B cell (primary cell): ENCODE measurements around the gene ATP10A. TPM values are rescaled to one million over a fixed set of nuclear protein-coding genes. Genes with fewer than 3 reads are reported as not detected.

Experiments used
- ATAC-seq: fragments of 200-7000 bp; cut with Tn5 transposase; one replicate; pipeline ENCODE4 v1.10.0; 2021; ENCODE audit warnings: low read depth, mild to moderate bottlenecking, moderate number of reproducible peaks, moderate library complexity
- CTCF ChIA-PET: fragments of 350-600 bp; sonication (Branson Sonifier 250); formaldehyde crosslinking; loops from one replicate; lab custom pipeline; 2021; ENCODE audit warnings: antibody characterized with exemption, inconsistent platforms; lab: Charles Lee
- POLR2A ChIA-PET: fragments of 350-600 bp; sonication (Branson Sonifier 250); formaldehyde crosslinking; loops from one replicate; lab custom pipeline; 2021; ENCODE audit warnings: antibody characterized with exemption; lab: Charles Lee
- DNase-seq: peaks from one replicate; pipeline ENCODE4 v3.0.0; 2013
- H2AFZ ChIP-seq: 2 replicates; pipeline ENCODE4 v1.6.1; 2012; ENCODE audit warnings: mild to moderate bottlenecking, low read depth, low read length; ENCODE audit not compliant: insufficient read depth, poor library complexity, severe bottlenecking
- H3K27ac ChIP-seq, 2 donors: 1 replicate in 1 of 2; 2 replicates in 1 of 2; pipeline ENCODE4 v1.5.1; 2012 to 2013; ENCODE audit warnings: low read length in 2 of 2, mild to moderate bottlenecking in 2 of 2, moderate library complexity in 1 of 2
- H3K27me3 ChIP-seq, 4 experiments: fragments of 200-600 bp in 1 of 4; sonication (generic) in 1 of 4; replicated peaks in 1 of 4; 1 replicate in 2 of 4; 2 replicates in 2 of 4; pipeline versions ENCODE4 v1.6.1 to v1.7.0; 2013 to 2016; ENCODE audit warnings: low read length in 3 of 4, mild to moderate bottlenecking in 2 of 4, mixed read lengths in 1 of 4, moderate library complexity in 1 of 4; ENCODE audit not compliant: insufficient read depth in 4 of 4, control insufficient read depth in 3 of 4; ENCODE audit errors: control extremely low read depth in 1 of 4
- H3K36me3 ChIP-seq, 2 experiments: replicated peaks in 1 of 2; 1 replicate in 1 of 2; 2 replicates in 1 of 2; pipeline versions ENCODE4 v1.6.1 to v1.7.1; 2013; ENCODE audit warnings: low read length in 1 of 2; ENCODE audit not compliant: insufficient read depth in 2 of 2, control insufficient read depth in 1 of 2; ENCODE audit errors: control extremely low read depth in 1 of 2, extremely low read depth in 1 of 2
- H3K4me1 ChIP-seq, 2 donors: fragments of 200-600 bp in 1 of 2; sonication (generic) in 1 of 2; 1 replicate in 1 of 2; 2 replicates in 1 of 2; pipeline versions ENCODE4 v1.5.1 to v1.6.1; 2013 to 2017; ENCODE audit warnings: low read length in 2 of 2; ENCODE audit not compliant: control insufficient read depth in 2 of 2, insufficient read depth in 2 of 2
- H3K4me2 ChIP-seq: replicated peaks from 2 replicates; pipeline ENCODE3; 2012; ENCODE audit warnings: mild to moderate bottlenecking, low read depth, low read length; ENCODE audit not compliant: poor library complexity, severe bottlenecking
- H3K4me3 ChIP-seq, 5 experiments: fragments of 200-600 bp in 1 of 5; sonication (generic) in 1 of 5; 1 replicate in 3 of 5; 2 replicates in 2 of 5; pipeline versions ENCODE4 v1.5.1 to v1.7.0; 2011 to 2016; ENCODE audit warnings: low read length in 4 of 5, mild to moderate bottlenecking in 4 of 5, low read depth in 2 of 5, control low read depth in 1 of 5, moderate library complexity in 1 of 5; ENCODE audit not compliant: insufficient read depth in 1 of 5; ENCODE audit errors: control extremely low read depth in 1 of 5, extremely low read depth in 1 of 5
- H3K79me2 ChIP-seq: fragments of 200-600 bp; sonication (generic); one replicate; pipeline ENCODE4 v1.6.0; 2016; ENCODE audit warnings: low read length; ENCODE audit not compliant: control insufficient read depth, insufficient read depth
- H3K9ac ChIP-seq: fragments of 200-600 bp; sonication (generic); 2 replicates; pipeline ENCODE4 v1.6.1; 2017; ENCODE audit warnings: mild to moderate bottlenecking, low read length, moderate library complexity
- H3K9me3 ChIP-seq, 3 donors: one replicate each; pipeline versions ENCODE4 v1.6.1 to v1.7.1; 2013; ENCODE audit warnings: low read length in 2 of 3; ENCODE audit not compliant: control insufficient read depth in 2 of 3, insufficient read depth in 1 of 3; ENCODE audit errors: control extremely low read depth in 1 of 3
- H4K20me1 ChIP-seq: 2 replicates; pipeline ENCODE4 v1.6.0; 2012; ENCODE audit warnings: mild to moderate bottlenecking, low read length; ENCODE audit not compliant: insufficient read depth, control insufficient read depth, poor library complexity, severe bottlenecking
- H3K27ac Mint-ChIP-seq: one replicate; pipeline ENCODE4 v1.8.0; 2021; ENCODE audit warnings: mixed read lengths
- H3K27me3 Mint-ChIP-seq: one replicate; pipeline ENCODE4 v1.8.0; 2021; ENCODE audit warnings: mixed read lengths
- H3K4me1 Mint-ChIP-seq: one replicate; pipeline ENCODE4 v1.8.0; 2021; ENCODE audit warnings: mixed read lengths
- H3K4me3 Mint-ChIP-seq: one replicate; pipeline ENCODE4 v1.8.0; 2021; ENCODE audit warnings: mixed read lengths
- H3K9me3 Mint-ChIP-seq: one replicate; pipeline ENCODE4 v1.8.0; 2022; ENCODE audit warnings: mixed read lengths; ENCODE audit not compliant: insufficient read depth
- CTCF ChIP-seq: fragments of 200-600 bp; IDR thresholded peaks from one replicate; pipeline ENCODE4 v1.8.0; 2022; ENCODE audit warnings: antibody characterized with exemption, mild to moderate bottlenecking
- EZH2 ChIP-seq: IDR thresholded peaks from 2 replicates; pipeline ENCODE4 v1.6.1; 2012; ENCODE audit warnings: borderline replicate concordance, low read depth, mild to moderate bottlenecking, moderate library complexity, low read length; ENCODE audit not compliant: insufficient read depth, poor library complexity, severe bottlenecking
- WGBS: methylation state at CpG from one replicate; pipeline ENCODE4 v1.1.5; 2013; ENCODE audit warnings: missing lambda C conversion rate; ENCODE audit not compliant: insufficient coverage; 5-methylcytosine and 5-hydroxymethylcytosine counted together
- intact Hi-C: fragments of 100-400 bp; cut with micrococcal nuclease; formaldehyde crosslinking; loops from one replicate; pipeline ENCODE4 v1.10.0; 2022
- polyA plus RNA-seq: library from polyadenylated mRNA; depleted of rRNA; stranded (reverse); fragments of >200 nt; gene quantifications from 2 replicates; pipeline ENCODE4 v1.2.3, GENCODE V29; 2012
- total RNA-seq, 2 donors: library from RNA; stranded (reverse); fragments of 120-200 nt in 1 of 2; gene quantifications; 1 replicate in 1 of 2; 2 replicates in 1 of 2; pipeline versions ENCODE4 v1.2.3 to v1.2.4, GENCODE V29; 2013 to 2022

Gene ATP10A
- total and polyA plus RNA-seq, 2 donors (not counting 1 experiment from before 2014, with no cell fraction given) = 0.21 to 0.22 TPM

DNA sequence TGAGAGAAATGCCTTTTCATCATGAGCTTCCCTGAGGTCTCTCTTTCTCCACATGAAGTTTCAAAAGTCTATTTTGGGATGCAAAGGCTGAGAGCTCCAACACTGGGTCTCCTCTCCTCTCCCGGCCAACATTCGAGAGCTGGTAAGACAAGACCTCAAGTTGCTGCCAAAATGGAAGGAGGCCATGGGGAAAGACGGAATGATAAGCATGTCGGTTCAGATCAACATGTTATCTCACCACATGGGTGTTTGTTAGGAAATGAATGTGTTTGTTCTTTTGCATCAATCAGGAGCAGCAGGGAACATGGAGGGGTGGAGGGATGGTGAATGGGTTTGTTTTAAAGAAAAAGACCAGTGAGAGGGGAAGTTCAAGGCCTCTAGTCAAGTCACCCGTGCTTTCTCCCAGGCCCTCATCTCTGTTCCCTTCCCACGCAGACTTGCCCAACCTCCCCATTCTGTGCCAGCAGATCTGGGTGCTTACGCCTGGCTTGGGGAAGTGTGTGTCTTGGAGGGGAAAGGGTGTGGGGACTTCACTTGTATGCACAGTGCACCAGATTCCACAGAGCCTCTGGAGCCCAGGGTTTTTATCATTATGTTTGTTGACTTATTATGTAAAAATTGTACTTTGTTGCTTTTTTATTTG is 23.5 kb upstream of the ATP10A start:
- Histone ChIP-seq H3K9ac (no peak overlapping the region), H4K20me1 (no peaks in the 10 kb centered on the region), H3K79me2 (no peaks in the 10 kb centered on the region), H3K4me3 (no peak overlapping the region), H3K36me3 (no peaks in the 10 kb centered on the region), H3K4me1 (no peaks in the 10 kb centered on the region), H3K4me2 (no peak overlapping the region), H3K27me3 (peaks cover 0 to 4% (median 3%) of the 10 kb centered on the region in 4 experiments), H2AFZ (no peak overlapping the region), H3K9me3 (no peaks in the 10 kb centered on the region), H3K27ac (no peak overlapping the region)
- no peak overlapping the region for H3K27ac Mint-ChIP-seq
- H3K27me3 Mint-ChIP-seq = peaks cover 7% of the 10 kb centered on the region
- TF ChIP-seq EZH2 (no peak), CTCF (no peak)
- no peaks in the 10 kb centered on the region for H3K9me3 Mint-ChIP-seq
- DNase-seq = no peak
- no peaks in the 10 kb centered on the region for H3K4me1 Mint-ChIP-seq
- no peak overlapping the region for H3K4me3 Mint-ChIP-seq
- no peak for ATAC-seq
- intact Hi-C loops = no loop called here
- WGBS = 85% methylated on average over 2 of the region's 7 CpGs
- CTCF ChIA-PET = no interaction called here
- POLR2A ChIA-PET = no interaction called here

- no peak for TF ChIP-seq EZH2
- TF ChIP-seq CTCF = no peak
- no peak overlapping the region for H3K4me3 ChIP-seq
- WGBS = 58% methylated on average over 3 of the region's 5 CpGs
- DNase-seq (no peak), ATAC-seq (no peak)
- ChIA-PET CTCF (no interaction called here), POLR2A (no interaction called here)
- H3K27me3 Mint-ChIP-seq = no peaks in the 10 kb centered on the region
- intact Hi-C loops = no loop called here
- H3K27me3 ChIP-seq = peaks cover 0 to 4% (median 1%) of the 10 kb centered on the region in 4 experiments
- H3K9ac ChIP-seq = no peak overlapping the region
- no peaks in the 10 kb centered on the region for H3K4me1 ChIP-seq
- H4K20me1 ChIP-seq = no peaks in the 10 kb centered on the region
- H3K36me3 ChIP-seq = no peaks in the 10 kb centered on the region
- H3K79me2 ChIP-seq = no peaks in the 10 kb centered on the region
- no peak overlapping the region for H3K4me3 Mint-ChIP-seq
- no peaks in the 10 kb centered on the region for H3K9me3 Mint-ChIP-seq
- H2AFZ ChIP-seq = no peak overlapping the region
- H3K9me3 ChIP-seq = no peaks in the 10 kb centered on the region
- H3K4me2 ChIP-seq = no peak overlapping the region
- H3K27ac ChIP-seq = no peak overlapping the region
- no peaks in the 10 kb centered on the region for H3K4me1 Mint-ChIP-seq
- H3K27ac Mint-ChIP-seq = no peak overlapping the region
These were observed 21.2 kb upstream of the ATP10A start for GRCh38 chr15:25884370-25884769.
